DMS79 (cell line): ENCODE data around the gene FAM107B.
"Not testable (repeated sequence)": the region's sequence is repeated elsewhere in the genome, so short reads cannot be mapped to it uniquely, and the experiment has no call there.

Experiments
- DNase-seq: peaks from one replicate; lab custom pipeline; 2025; lab: John Stamatoyannopoulos, UW

FAM107B gene

DNA sequence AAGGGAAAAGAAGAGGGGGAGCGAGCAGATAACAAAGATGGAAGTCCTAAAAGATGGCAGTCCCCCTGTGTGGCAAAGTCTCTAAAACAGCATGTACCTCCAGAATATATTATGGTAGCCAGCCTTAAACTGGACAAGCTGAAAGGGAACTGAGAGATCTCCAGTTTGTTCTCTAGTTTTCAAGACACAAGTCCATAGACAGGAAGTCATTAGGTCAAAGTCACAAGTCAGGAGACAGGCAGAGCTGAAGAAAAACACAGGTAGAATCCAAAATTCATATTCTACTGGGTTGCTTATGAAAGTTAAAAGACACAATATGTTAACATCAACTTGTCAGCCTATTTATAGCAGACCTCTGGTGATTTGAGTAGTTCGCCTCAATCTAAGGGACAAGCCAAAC, 38.7 kb downstream of the FAM107B start:
- DNase-seq: no peak

GRCh38 chr10:14731875-14732512, 42.7 kb downstream of the FAM107B start:
- no peak for DNase-seq

- DNase-seq: no peak
These were observed 46.4 kb downstream of the FAM107B start for GRCh38 chr10:14728346-14728745.

GRCh38 chr10:14727924-14728323, 46.8 kb downstream of the FAM107B start:
- no peak for DNase-seq

GRCh38 chr10:14727465-14727864, 47.2 kb downstream of the FAM107B start:
- DNase-seq: no peak

DNA sequence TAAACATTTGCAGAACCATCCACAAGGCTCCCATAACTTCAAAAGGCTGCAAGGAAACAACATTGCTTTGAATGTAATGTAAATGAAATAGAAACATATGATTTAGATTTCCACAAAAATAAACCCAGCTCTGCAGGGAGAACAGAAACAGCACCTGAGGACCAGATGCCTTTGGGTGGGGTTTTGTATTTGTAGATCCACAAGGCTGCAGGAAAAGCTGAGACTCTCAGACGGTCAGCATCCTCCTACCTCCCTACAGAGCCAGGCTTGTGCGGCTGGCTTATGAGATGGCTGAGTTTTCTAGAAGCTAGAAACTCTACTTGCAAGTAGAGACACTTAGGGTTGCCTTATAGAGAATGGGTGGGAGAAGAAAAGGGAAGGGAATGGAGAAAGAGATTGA, 49.8 kb downstream of the FAM107B start:
- no peak for DNase-seq

- DNase-seq: no peak
These were observed 51.5 kb downstream of the FAM107B start for GRCh38 chr10:14723052-14723689.

GRCh38 chr10:14717552-14717951, 57.1 kb downstream of the FAM107B start:
- no peak for DNase-seq

GRCh38 chr10:14712991-14713424, 61.7 kb downstream of the FAM107B start:
- no peak for DNase-seq

DNA sequence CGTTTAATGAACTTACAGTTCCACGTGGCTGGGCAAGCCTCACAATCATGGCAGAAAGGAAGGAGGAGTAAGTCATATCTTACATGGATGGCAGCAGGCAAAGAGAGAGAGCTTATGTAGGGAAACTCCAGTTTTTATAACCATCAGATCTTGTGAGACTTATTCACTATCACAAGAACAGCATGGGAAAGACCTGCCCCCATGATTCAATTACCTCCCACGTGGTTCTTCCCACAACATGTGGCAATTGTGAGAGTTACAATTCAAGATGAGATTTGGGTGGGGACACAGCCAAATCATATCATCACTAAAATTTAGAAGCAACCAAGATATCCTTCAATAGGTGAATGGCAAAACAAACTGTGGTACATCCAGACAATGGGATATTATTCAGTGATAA, 65.4 kb downstream of the FAM107B start:
- DNase-seq: not testable (repeated sequence)

DNA sequence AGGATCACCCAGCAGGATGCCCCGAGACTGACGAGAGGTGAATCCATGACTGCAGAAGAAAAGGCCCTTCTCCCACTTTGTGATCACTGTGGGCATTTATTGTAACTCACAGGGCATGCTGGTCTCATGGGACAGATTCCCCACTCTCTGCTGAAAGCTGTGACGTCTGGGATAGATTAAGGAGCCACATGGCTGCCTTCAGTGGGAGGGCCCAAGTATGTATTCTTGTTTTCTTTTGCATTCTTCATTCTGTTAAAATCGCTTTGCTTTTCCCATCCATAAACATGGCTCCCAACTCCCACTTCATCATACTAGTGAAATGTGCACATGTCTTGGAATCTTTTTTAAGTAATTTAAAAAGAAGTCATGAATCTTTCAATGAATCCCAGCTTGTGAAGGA, 67.2 kb downstream of the FAM107B start:
- no peak for DNase-seq

- no peak for DNase-seq
These were observed 69.0 kb downstream of the FAM107B start for GRCh38 chr10:14705548-14706230.

DNA sequence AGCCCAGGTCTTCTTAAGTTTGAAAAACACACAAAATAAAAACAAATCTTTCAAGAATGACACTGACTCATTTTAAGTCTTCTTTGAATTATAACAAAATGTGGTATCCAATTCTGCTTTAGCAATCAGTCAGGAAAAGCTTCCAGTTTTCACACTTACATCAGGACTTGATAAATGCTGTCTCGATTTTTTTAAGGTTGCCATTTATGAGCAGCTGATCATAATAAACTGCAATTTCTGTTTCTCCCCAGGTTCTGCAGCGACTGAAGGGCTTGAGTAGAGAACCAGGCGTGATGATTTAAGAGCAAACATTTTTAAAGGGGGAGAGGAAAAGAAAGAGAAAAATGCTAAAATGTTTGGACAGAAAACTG, 71.1 kb downstream of the FAM107B start:
- DNase-seq: no peak

DNA sequence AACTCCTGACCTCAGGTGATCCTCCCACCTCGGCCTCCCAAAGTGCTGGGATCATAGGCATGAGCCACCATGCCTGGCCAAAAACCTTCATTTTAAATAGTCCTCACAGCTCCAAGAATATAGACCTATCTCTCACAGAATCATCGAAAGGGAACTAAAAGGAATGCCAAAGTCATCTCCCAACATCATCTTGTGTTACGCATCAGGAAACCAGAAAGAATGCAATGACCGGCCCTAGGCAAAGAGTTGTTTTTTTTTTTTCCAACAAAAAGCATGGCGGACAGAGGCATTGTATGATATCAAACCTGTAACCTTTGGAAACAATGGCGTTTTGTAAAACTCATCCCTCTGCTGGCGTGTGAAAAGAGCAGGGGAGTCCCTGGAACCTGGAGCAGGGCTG, 73.2 kb downstream of the FAM107B start:
- DNase-seq: no peak

- DNase-seq: no peak
These were observed 74.2 kb downstream of the FAM107B start for GRCh38 chr10:14700546-14700945.

- DNase-seq: no peak
These were observed 75.2 kb downstream of the FAM107B start for GRCh38 chr10:14699482-14699881.

DNA sequence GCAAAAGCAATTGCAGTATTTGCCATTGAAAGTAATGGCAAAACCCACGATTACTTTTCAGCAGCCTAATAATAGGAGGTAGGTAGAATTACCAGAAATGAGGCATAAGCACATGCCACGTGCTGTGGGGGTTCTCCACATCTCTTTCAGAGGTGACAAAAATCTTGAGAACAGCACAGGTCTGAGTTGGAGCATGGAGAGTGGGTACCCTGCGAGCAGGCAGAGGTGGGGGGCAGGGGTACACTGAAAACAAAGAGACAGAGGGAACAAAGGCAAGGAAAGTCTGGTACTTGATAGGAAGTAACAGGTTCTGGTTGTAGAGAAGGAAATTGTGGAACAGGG, 75.9 kb downstream of the FAM107B start:
- no peak for DNase-seq

DNA sequence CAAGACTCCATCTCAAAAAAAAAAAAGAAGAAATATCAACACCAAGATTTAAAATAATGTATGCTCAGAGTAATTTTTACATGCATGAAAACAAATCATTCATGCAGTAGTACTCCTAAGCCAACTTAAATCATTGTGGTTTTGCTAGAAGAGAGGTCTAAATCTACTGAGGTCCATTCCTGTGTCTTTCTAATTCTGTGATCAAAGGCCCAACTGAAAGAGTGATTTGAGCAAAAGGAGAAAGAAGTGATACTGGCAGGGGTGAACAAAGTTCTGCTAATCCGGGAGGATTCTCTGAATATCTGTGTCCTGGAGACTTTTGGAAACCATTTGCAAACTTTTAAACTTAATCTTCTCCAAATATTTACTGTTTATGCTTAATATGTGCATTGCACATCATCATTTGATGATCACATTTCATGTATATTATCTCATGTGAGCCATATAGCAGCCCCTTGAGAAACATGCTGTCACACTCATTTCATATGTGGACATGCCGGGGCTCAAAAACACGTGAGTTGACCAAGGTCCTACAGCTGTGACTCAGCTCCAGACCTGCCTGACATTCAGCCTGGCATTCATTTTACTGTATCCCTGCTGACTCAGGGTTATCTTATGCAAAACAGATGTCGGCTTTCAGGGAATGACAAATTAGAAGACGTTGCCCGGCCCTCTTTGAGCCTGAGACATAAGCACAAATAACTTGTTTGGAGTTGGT, 76.4 kb downstream of the FAM107B start:
- DNase-seq: no peak

DNA sequence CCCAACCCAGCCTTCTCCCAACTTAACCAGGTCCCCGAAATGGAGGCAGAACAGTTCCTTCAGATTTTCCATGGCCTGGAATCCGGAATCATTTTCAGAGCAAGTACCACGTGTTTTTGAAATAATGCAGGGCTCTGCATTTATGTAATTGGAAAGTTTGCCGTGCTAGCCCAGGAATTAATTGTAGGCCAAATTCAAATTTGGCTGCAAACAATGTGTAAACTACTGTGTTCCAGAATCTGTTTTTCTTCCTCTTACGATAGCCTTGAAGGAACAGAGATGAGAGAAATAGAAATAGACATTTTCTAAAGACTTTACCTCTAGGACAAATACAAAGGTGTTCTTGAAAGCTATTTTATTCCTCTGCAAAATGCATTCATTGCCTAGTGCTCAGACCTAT, 77.4 kb downstream of the FAM107B start:
- DNase-seq: no peak

DNA sequence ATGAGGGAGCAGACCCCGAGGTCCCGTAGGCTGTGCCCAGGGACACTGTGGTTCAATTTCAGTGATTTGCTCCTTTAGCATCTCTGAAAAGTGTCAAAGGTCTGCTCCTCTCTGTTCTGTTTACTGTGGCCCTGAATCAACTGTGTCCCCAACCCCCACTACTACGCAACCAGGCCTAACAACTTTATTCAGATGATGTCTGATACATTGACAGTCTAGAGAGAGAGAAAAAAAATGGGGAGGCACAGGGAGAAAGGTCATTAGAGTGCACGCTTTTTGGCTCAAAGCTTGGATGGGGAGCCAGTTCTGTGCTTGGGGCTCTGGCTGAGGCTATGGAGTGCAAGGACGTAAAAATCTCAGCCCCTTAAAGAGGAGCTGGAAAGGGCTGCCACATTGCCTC, 77.9 kb downstream of the FAM107B start:
- DNase-seq: no peak

DNA sequence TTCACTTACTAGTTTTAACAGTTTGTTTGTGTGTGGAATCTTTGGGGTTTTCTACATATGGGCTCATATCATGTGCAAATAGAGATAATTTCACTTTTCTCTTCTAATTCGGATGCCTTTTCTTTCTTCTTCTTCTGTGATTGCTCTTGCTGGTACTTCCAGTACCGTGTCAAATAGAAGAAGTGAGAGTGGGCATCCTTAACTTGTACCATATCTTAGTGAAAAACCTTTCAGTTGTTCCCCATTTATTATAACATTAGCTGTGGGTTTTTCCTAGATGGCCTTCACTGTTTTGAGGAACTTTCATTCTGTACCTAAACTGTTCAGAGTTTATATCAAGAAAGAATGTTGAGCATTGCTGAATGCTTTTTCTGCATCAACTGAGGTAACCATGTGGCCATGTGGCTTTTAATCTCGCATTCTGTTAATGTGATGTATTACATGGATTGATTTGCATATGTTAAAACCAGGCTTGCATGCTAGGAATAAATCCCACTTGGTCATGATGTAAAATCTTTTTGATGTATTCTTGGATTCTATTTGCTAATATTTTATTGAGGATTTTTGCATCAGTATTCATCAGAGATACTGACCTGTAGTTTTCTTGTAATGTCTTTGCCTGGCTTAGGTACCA, 78.7 kb downstream of the FAM107B start:
- no peak for DNase-seq

GRCh38 chr10:14693891-14694290, 80.8 kb downstream of the FAM107B start:
- DNase-seq: no peak
